ENCODE data around the gene ARHGDIA.

- TF ChIP-seq POLR2A (IDR thresholded peaks at IDR 0.05) (no peak), CTCF (IDR thresholded peaks at IDR 0.05) (no peak)
Observed at GRCh38 chr17:81890447-81891302, 19.5 kb upstream of the ARHGDIA start.
